ENCODE measurements around the gene WDFY3. TPM values are rescaled to one million over a fixed set of nuclear protein-coding genes. Genes with fewer than 3 reads are reported as not detected.
"Not testable (repeated sequence)": the region's sequence is repeated elsewhere in the genome, so short reads cannot be mapped to it uniquely, and the experiment has no call there.

Gene WDFY3
- total RNA-seq, 4 donors from 2014 or later, result 77.9 to 149 (median 98.3) TPM

- TF ChIP-seq CTCF (IDR thresholded peaks at IDR 0.05), result no peak
- ATAC-seq (ENCODE audit: low FRiP score), result no peak
- no peak for DNase-seq (ENCODE audit: low spot score)
Measured at GRCh38 chr4:84677995-84678394, 288.5 kb downstream of the WDFY3 start.

GRCh38 chr4:84677093-84677492 lies 289.4 kb downstream of the WDFY3 start:
- no peak for ATAC-seq (ENCODE audit: low FRiP score)
- no peak for DNase-seq (ENCODE audit: low spot score)

GRCh38 chr4:84673475-84674240 lies 292.8 kb downstream of the WDFY3 start:
- no peak for TF ChIP-seq CTCF (IDR thresholded peaks at IDR 0.05)
- ATAC-seq (ENCODE audit: low FRiP score), result peak; percentile 63
- DNase-seq (ENCODE audit: low spot score), result no peak

More at GRCh38 chr4:84677093-84677492, 289.4 kb downstream of the WDFY3 start:
- TF ChIP-seq CTCF (IDR thresholded peaks at IDR 0.05), result no peak

- no peak for DNase-seq (ENCODE audit: low spot score)
- TF ChIP-seq CTCF (IDR thresholded peaks at IDR 0.05), result no peak
- no peak for ATAC-seq (ENCODE audit: low FRiP score)
Measured at GRCh38 chr4:84672177-84672576, 294.3 kb downstream of the WDFY3 start.

GRCh38 chr4:84669201-84669600 lies 297.3 kb downstream of the WDFY3 start:
- no peak for ATAC-seq (ENCODE audit: low FRiP score)
- no peak for TF ChIP-seq CTCF (IDR thresholded peaks at IDR 0.05)
- no peak for DNase-seq (ENCODE audit: low spot score)

- no peak for ATAC-seq (ENCODE audit: low FRiP score)
- DNase-seq (ENCODE audit: low spot score), result no peak
- TF ChIP-seq CTCF (IDR thresholded peaks at IDR 0.05), result no peak
Measured at GRCh38 chr4:84666439-84666838, 300.1 kb downstream of the WDFY3 start.

GRCh38 chr4:84664767-84665166 lies 301.7 kb downstream of the WDFY3 start:
- DNase-seq (ENCODE audit: low spot score); ATAC-seq (ENCODE audit: low FRiP score): not testable (repeated sequence)

Measured in omental fat pad (tissue), 4 donors.